MM.1S (cell line): ENCODE data around the gene LZTFL1.

Source experiments
- DNase-seq: peaks from one replicate; pipeline ENCODE4 v3.0.0-alpha.2; 2015
- H2AFZ ChIP-seq: fragments of 300-600 bp; sonication (generic); 2 replicates; pipeline ENCODE4 v1.6.0; 2016; ENCODE audit warnings: antibody characterized with exemption, low read length
- H3F3A ChIP-seq: fragments of 300-600 bp; sonication (generic); 2 replicates; pipeline ENCODE4 v1.6.1; 2016; ENCODE audit warnings: mild to moderate bottlenecking, antibody characterized with exemption, low read length, moderate library complexity, mixed read lengths; ENCODE audit not compliant: insufficient read depth
- H3K27ac ChIP-seq: fragments of 300-600 bp; sonication (generic); 2 replicates; pipeline ENCODE4 v1.5.1; 2016; ENCODE audit warnings: mild to moderate bottlenecking, low read length
- H3K27me3 ChIP-seq: fragments of 300-600 bp; sonication (generic); replicated peaks from 2 replicates; pipeline ENCODE4 v1.6.0; 2016; ENCODE audit warnings: low read length; ENCODE audit not compliant: insufficient read depth
- H3K36me3 ChIP-seq: fragments of 300-600 bp; sonication (generic); replicated peaks from 2 replicates; pipeline ENCODE4 v1.6.1; 2016; ENCODE audit warnings: mild to moderate bottlenecking, low read length, mixed read lengths; ENCODE audit not compliant: insufficient read depth
- H3K4me1 ChIP-seq: fragments of 300-600 bp; sonication (generic); 2 replicates; pipeline ENCODE4 v1.6.1; 2016; ENCODE audit warnings: low read length, mixed read lengths
- H3K4me2 ChIP-seq: fragments of 300-600 bp; sonication (generic); 2 replicates; pipeline ENCODE4 v1.6.0; 2016; ENCODE audit warnings: low read depth, low read length
- H3K4me3 ChIP-seq: fragments of 300-600 bp; sonication (generic); 2 replicates; pipeline ENCODE4 v1.5.1; 2016; ENCODE audit warnings: low read length, mixed read lengths
- H3K79me2 ChIP-seq: fragments of 300-600 bp; sonication (generic); 2 replicates; pipeline ENCODE4 v1.6.1; 2016; ENCODE audit warnings: mixed run types, low read length, mixed read lengths
- H3K9ac ChIP-seq: fragments of 300-600 bp; sonication (generic); 2 replicates; pipeline ENCODE4 v1.6.1; 2016; ENCODE audit warnings: low read length, mixed read lengths
- H3K9me2 ChIP-seq: fragments of 300-600 bp; sonication (generic); replicated peaks from 2 replicates; pipeline ENCODE4 v1.6.1; 2016; ENCODE audit warnings: mild to moderate bottlenecking, low read length, mixed read lengths; ENCODE audit not compliant: insufficient read depth
- H3K9me3 ChIP-seq: fragments of 300-600 bp; sonication (generic); replicated peaks from 2 replicates; pipeline ENCODE4 v1.6.1; 2016; ENCODE audit warnings: mild to moderate bottlenecking, low read length, mixed read lengths; ENCODE audit not compliant: insufficient read depth
- H4K20me1 ChIP-seq: fragments of 300-600 bp; sonication (generic); 2 replicates; pipeline ENCODE4 v1.6.1; 2016; ENCODE audit warnings: mild to moderate bottlenecking, low read length, moderate library complexity, mixed read lengths; ENCODE audit not compliant: insufficient read depth
- CTCF ChIP-seq: fragments of 300-600 bp; sonication (generic); IDR thresholded peaks from 2 replicates; pipeline ENCODE4 v1.5.1; 2016; ENCODE audit warnings: antibody characterized with exemption, low read length, mixed read lengths
- EZH2 ChIP-seq: fragments of 300-600 bp; sonication (generic); optimal IDR thresholded peaks from 2 replicates; pipeline ENCODE3; 2017; ENCODE audit warnings: low read depth, mild to moderate bottlenecking, antibody characterized with exemption, low read length, mixed read lengths
- EZH2phosphoT487 ChIP-seq: fragments of 300-600 bp; sonication (generic); IDR thresholded peaks from 2 replicates; pipeline ENCODE4 v1.6.1; 2018; ENCODE audit warnings: antibody characterized with exemption, low read length

LZTFL1 gene

DNA sequence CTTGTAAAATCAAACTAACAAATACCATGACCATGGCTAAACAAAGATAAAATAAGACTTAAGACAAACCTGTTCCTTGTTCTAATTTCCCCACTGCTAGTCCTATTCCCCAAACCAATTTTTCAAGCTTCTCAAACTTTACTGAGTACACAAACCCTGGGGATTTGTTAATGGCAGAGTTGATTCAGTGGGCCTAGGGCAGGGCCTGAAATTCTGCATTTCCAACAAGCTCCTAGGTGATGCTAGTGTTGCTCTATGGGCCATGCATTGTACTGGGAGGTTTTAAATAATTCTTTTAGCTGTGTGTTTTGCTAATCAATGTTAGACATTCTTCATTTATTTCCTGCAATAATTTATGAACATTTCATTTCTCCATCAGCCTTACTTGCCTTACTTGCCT is 31.1 kb upstream of the LZTFL1 start:
- Histone ChIP-seq H3K36me3 (no peaks in the 10 kb centered on the region), H2AFZ (no peak overlapping the region), H3K9me2 (no peaks in the 10 kb centered on the region), H4K20me1 (no peaks in the 10 kb centered on the region), H3K4me3 (no peak overlapping the region), H3K9ac (no peak overlapping the region), H3K79me2 (no peaks in the 10 kb centered on the region), H3K4me2 (no peak overlapping the region), H3F3A (peaks cover 27% of the 10 kb centered on the region), H3K4me1 (peaks cover 66% of the 10 kb centered on the region), H3K27me3 (no peaks in the 10 kb centered on the region), H3K27ac (no peak overlapping the region), H3K9me3 (no peaks in the 10 kb centered on the region)
- no peak for DNase-seq
- TF ChIP-seq CTCF: no peak
- TF ChIP-seq EZH2: no peak
- no peak for TF ChIP-seq EZH2phosphoT487

GRCh38 chr3:45872569-45872968 is 30.6 kb upstream of the LZTFL1 start:
- H3K27me3 ChIP-seq: no peaks in the 10 kb centered on the region

GRCh38 chr3:45871780-45872179 is 29.9 kb upstream of the LZTFL1 start:
- Histone ChIP-seq H3K27me3 (no peaks in the 10 kb centered on the region), H2AFZ (no peak overlapping the region), H3K9me2 (no peaks in the 10 kb centered on the region), H3K27ac (no peak overlapping the region), H3K4me1 (peaks cover 62% of the 10 kb centered on the region), H3F3A (peaks cover 27% of the 10 kb centered on the region), H3K4me3 (no peak overlapping the region), H3K4me2 (no peak overlapping the region), H3K9ac (no peak overlapping the region), H3K9me3 (no peaks in the 10 kb centered on the region), H3K36me3 (no peaks in the 10 kb centered on the region), H4K20me1 (no peaks in the 10 kb centered on the region), H3K79me2 (no peaks in the 10 kb centered on the region)
- DNase-seq: no peak
- TF ChIP-seq EZH2 (no peak), EZH2phosphoT487 (no peak), CTCF (no peak)

More at GRCh38 chr3:45872569-45872968, 30.6 kb upstream of the LZTFL1 start:
- no peak overlapping the region for H3K27ac ChIP-seq
- no peaks in the 10 kb centered on the region for H3K79me2 ChIP-seq
- TF ChIP-seq EZH2phosphoT487 (no peak), CTCF (no peak), EZH2 (no peak)
- H3F3A ChIP-seq: peaks cover 27% of the 10 kb centered on the region
- no peaks in the 10 kb centered on the region for H3K9me3 ChIP-seq
- no peak overlapping the region for H3K9ac ChIP-seq
- H2AFZ ChIP-seq: no peak overlapping the region
- DNase-seq: no peak
- peaks cover 64% of the 10 kb centered on the region for H3K4me1 ChIP-seq
- H3K9me2 ChIP-seq: no peaks in the 10 kb centered on the region
- H3K36me3 ChIP-seq: no peaks in the 10 kb centered on the region
- no peaks in the 10 kb centered on the region for H4K20me1 ChIP-seq
- no peak overlapping the region for H3K4me3 ChIP-seq
- H3K4me2 ChIP-seq: no peak overlapping the region

GRCh38 chr3:45870099-45870498 is 28.2 kb upstream of the LZTFL1 start:
- H3K4me2 ChIP-seq: peak overlapping the region; percentile 32; the same call in 1 of the 2 replicates
- H4K20me1 ChIP-seq: no peaks in the 10 kb centered on the region
- no peaks in the 10 kb centered on the region for H3K9me2 ChIP-seq
- H3K9me3 ChIP-seq: no peaks in the 10 kb centered on the region
- H3K27me3 ChIP-seq: no peaks in the 10 kb centered on the region
- peak overlapping the region; percentile 51; the same call in 1 of the 2 replicates for H3K27ac ChIP-seq
- TF ChIP-seq EZH2 (no peak), EZH2phosphoT487 (no peak), CTCF (no peak)
- H3K9ac ChIP-seq: no peak overlapping the region
- H3F3A ChIP-seq: peaks cover 22% of the 10 kb centered on the region
- no peak overlapping the region for H2AFZ ChIP-seq
- H3K79me2 ChIP-seq: no peaks in the 10 kb centered on the region
- peak; percentile 95 for DNase-seq
- H3K36me3 ChIP-seq: no peaks in the 10 kb centered on the region
- H3K4me3 ChIP-seq: no peak overlapping the region
- H3K4me1 ChIP-seq: peaks cover 45% of the 10 kb centered on the region
